HEK293 (cell line): Measurements from ENCODE around the gene CRTAC1.

ENCODE experiments used
- GLIS1 ChIP-seq: fragments of 450-650 bp; formaldehyde crosslinking; IDR thresholded peaks from 2 replicates; pipeline ENCODE4 v1.5.1; 2016; ENCODE audit warnings: missing biosample characterization, missing genetic modification characterization
- HOXD13 ChIP-seq: sonication (generic); formaldehyde crosslinking; IDR thresholded peaks from 2 replicates; pipeline ENCODE4 v1.8.0; 2022; ENCODE audit warnings: missing genetic modification reagents, borderline replicate concordance
- KLF1 ChIP-seq: fragments of 450-650 bp; formaldehyde crosslinking; IDR thresholded peaks from 2 replicates; pipeline ENCODE4 v1.5.1; 2016; ENCODE audit warnings: missing biosample characterization, missing genetic modification characterization
- KLF16 ChIP-seq: fragments of 450-650 bp; formaldehyde crosslinking; IDR thresholded peaks from 2 replicates; pipeline ENCODE4 v1.5.1; 2017; ENCODE audit warnings: missing biosample characterization, missing genetic modification characterization
- KLF17 ChIP-seq: fragments of 450-650 bp; formaldehyde crosslinking; IDR thresholded peaks from 2 replicates; pipeline ENCODE4 v1.5.1; 2016; ENCODE audit warnings: missing biosample characterization, missing genetic modification characterization
- MYNN ChIP-seq: fragments of 450-650 bp; formaldehyde crosslinking; IDR thresholded peaks from 2 replicates; pipeline ENCODE4 v1.5.1; 2016; ENCODE audit warnings: missing biosample characterization, missing genetic modification characterization, borderline replicate concordance
- SCRT2 ChIP-seq: fragments of 450-650 bp; formaldehyde crosslinking; IDR thresholded peaks from 2 replicates; pipeline ENCODE4 v1.5.1; 2016; ENCODE audit warnings: missing biosample characterization, missing genetic modification characterization
- TSHZ1 ChIP-seq: fragments of 450-650 bp; formaldehyde crosslinking; IDR thresholded peaks from 2 replicates; pipeline ENCODE4 v1.5.1; 2016; ENCODE audit warnings: missing biosample characterization, missing genetic modification characterization, borderline replicate concordance
- YY1 ChIP-seq: fragments of 450-650 bp; formaldehyde crosslinking; IDR thresholded peaks from 2 replicates; pipeline ENCODE4 v1.5.1; 2018; ENCODE audit warnings: missing biosample characterization, missing genetic modification characterization
- ZFHX2 ChIP-seq: fragments of 450-650 bp; formaldehyde crosslinking; conservative IDR thresholded peaks from 2 replicates; pipeline ENCODE4 v1.5.1; 2016; ENCODE audit warnings: missing biosample characterization, missing genetic modification characterization
- ZFP37 ChIP-seq: fragments of 450-650 bp; formaldehyde crosslinking; IDR thresholded peaks from 2 replicates; pipeline ENCODE4 v1.5.1; 2016; ENCODE audit warnings: missing biosample characterization, missing genetic modification characterization
- ZNF133 ChIP-seq: fragments of 450-650 bp; formaldehyde crosslinking; IDR thresholded peaks from 2 replicates; pipeline ENCODE4 v1.5.1; 2016; ENCODE audit warnings: missing biosample characterization, missing genetic modification characterization
- ZNF174 ChIP-seq: fragments of 450-650 bp; formaldehyde crosslinking; IDR thresholded peaks from 2 replicates; pipeline ENCODE4 v1.5.0; 2017; ENCODE audit warnings: missing biosample characterization, mild to moderate bottlenecking, missing genetic modification characterization
- ZNF19 ChIP-seq: fragments of 450-650 bp; formaldehyde crosslinking; IDR thresholded peaks from 2 replicates; pipeline ENCODE4; 2016; ENCODE audit warnings: missing biosample characterization, missing genetic modification characterization, low read depth
- ZNF2 ChIP-seq: fragments of 450-650 bp; formaldehyde crosslinking; IDR thresholded peaks from 2 replicates; pipeline ENCODE4 v1.5.1; 2016; ENCODE audit warnings: missing biosample characterization, missing genetic modification characterization
- ZNF221 ChIP-seq: fragments of 450-650 bp; formaldehyde crosslinking; IDR thresholded peaks from 2 replicates; pipeline ENCODE4 v1.5.1; 2017; ENCODE audit warnings: missing biosample characterization, missing genetic modification characterization, borderline replicate concordance
- ZNF248 ChIP-seq: fragments of 450-650 bp; formaldehyde crosslinking; IDR thresholded peaks from 2 replicates; pipeline ENCODE4 v1.5.1; 2017; ENCODE audit warnings: missing biosample characterization, missing genetic modification characterization
- ZNF529 ChIP-seq: fragments of 450-650 bp; formaldehyde crosslinking; IDR thresholded peaks from 2 replicates; pipeline ENCODE4 v1.5.1; 2017; ENCODE audit warnings: missing genetic modification characterization, missing biosample characterization; ENCODE audit not compliant: insufficient replicate concordance
- ZNF558 ChIP-seq: fragments of 450-650 bp; formaldehyde crosslinking; IDR thresholded peaks from 2 replicates; pipeline ENCODE4 v1.5.1; 2016; ENCODE audit warnings: missing biosample characterization, missing genetic modification characterization
- ZNF600 ChIP-seq: fragments of 450-650 bp; formaldehyde crosslinking; IDR thresholded peaks from 2 replicates; pipeline ENCODE4 v1.5.1; 2016; ENCODE audit warnings: missing biosample characterization, missing genetic modification characterization
- ZNF610 ChIP-seq: fragments of 450-650 bp; formaldehyde crosslinking; IDR thresholded peaks from 2 replicates; pipeline ENCODE4 v1.5.1; 2016; ENCODE audit warnings: missing biosample characterization, missing genetic modification characterization, borderline replicate concordance
- ZNF670 ChIP-seq: fragments of 450-650 bp; formaldehyde crosslinking; IDR thresholded peaks from 2 replicates; pipeline ENCODE4 v1.5.1; 2016; ENCODE audit warnings: missing biosample characterization, missing genetic modification characterization, low read depth
- ZNF777 ChIP-seq: fragments of 450-650 bp; formaldehyde crosslinking; IDR thresholded peaks from 2 replicates; pipeline ENCODE4 v1.5.1; 2017; ENCODE audit warnings: missing biosample characterization, missing genetic modification characterization, borderline replicate concordance
- ZNF830 ChIP-seq: fragments of 450-650 bp; IDR thresholded peaks from 2 replicates; pipeline ENCODE4 v1.5.0; 2018; ENCODE audit warnings: missing biosample characterization, missing genetic modification characterization, low read depth, mild to moderate bottlenecking, moderate library complexity
- ZNF837 ChIP-seq: fragments of 450-650 bp; formaldehyde crosslinking; IDR thresholded peaks from 2 replicates; pipeline ENCODE4 v1.5.1; 2016; ENCODE audit warnings: missing biosample characterization, missing genetic modification characterization
- ZNF843 ChIP-seq: fragments of 450-650 bp; formaldehyde crosslinking; IDR thresholded peaks from 2 replicates; pipeline ENCODE4 v1.5.1; 2016; ENCODE audit warnings: missing biosample characterization, missing genetic modification characterization
- ZXDB ChIP-seq: fragments of 450-650 bp; formaldehyde crosslinking; IDR thresholded peaks from 2 replicates; pipeline ENCODE4 v1.5.1; 2016; ENCODE audit warnings: missing biosample characterization, missing genetic modification characterization
- TF ChIP-seq, protein P1 (sequence below): fragments of 450-650 bp; formaldehyde crosslinking; IDR thresholded peaks from 2 replicates; pipeline ENCODE4 v1.5.1; 2016; ENCODE audit warnings: missing biosample characterization, missing genetic modification characterization
- TF ChIP-seq, protein P2 (sequence below): fragments of 450-650 bp; formaldehyde crosslinking; IDR thresholded peaks from 2 replicates; pipeline ENCODE4 v1.5.1; 2016; ENCODE audit warnings: missing biosample characterization, missing genetic modification characterization

CRTAC1 gene

GRCh38 chr10:98006266-98006665, 24.2 kb downstream of the CRTAC1 start (continued):
- no peak for TF ChIP-seq MYNN (tag by site-specific recombination)
- no peak for TF ChIP-seq ZNF248
- no peak for TF ChIP-seq ZXDB (tag by site-specific recombination)
- TF ChIP-seq ZNF837 (tag by site-specific recombination), result no peak
- no peak for TF ChIP-seq HOXD13 (CRISPR knock-in tag)
- no peak for TF ChIP-seq TSHZ1 (tag by site-specific recombination)
- 0 out of 2 replicates have a peak, but pooled peaks have one; percentile 18 for TF ChIP-seq ZFHX2
- no peak for TF ChIP-seq ZNF19 (tag by site-specific recombination)
- TF ChIP-seq SCRT2 (tag by site-specific recombination), result peak; percentile 65; the same call in 1 of the 2 replicates
- TF ChIP-seq, protein P1, sequence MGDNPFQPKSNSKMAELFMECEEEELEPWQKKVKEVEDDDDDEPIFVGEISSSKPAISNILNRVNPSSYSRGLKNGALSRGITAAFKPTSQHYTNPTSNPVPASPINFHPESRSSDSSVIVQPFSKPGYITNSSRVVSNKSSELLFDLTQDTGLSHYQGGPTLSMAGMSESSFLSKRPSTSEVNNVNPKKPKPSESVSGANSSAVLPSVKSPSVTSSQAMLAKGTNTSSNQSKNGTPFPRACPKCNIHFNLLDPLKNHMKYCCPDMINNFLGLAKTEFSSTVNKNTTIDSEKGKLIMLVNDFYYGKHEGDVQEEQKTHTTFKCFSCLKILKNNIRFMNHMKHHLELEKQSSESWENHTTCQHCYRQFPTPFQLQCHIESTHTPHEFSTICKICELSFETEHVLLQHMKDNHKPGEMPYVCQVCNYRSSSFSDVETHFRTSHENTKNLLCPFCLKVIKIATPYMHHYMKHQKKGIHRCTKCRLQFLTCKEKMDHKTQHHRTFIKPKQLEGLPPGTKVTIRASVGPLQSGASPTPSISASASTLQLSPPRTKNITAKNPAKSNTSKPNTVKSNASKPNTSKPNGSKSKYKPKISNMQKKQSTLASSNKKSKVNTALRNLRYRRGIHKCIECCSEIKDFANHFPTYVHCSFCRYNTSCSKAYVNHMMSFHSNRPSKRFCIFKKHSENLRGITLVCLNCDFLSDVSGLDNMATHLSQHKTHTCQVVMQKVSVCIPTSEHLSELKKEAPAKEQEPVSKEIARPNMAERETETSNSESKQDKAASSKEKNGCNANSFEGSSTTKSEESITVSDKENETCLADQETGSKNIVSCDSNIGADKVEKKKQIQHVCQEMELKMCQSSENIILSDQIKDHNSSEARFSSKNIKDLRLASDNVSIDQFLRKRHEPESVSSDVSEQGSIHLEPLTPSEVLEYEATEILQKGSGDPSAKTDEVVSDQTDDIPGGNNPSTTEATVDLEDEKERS, result no peak
- no peak for TF ChIP-seq ZNF843 (tag by site-specific recombination)
- TF ChIP-seq ZNF529 (tag by site-specific recombination), result no peak
- TF ChIP-seq KLF16 (tag by site-specific recombination), result no peak
- TF ChIP-seq YY1, result no peak
- peak; percentile 93 for TF ChIP-seq GLIS1
- TF ChIP-seq ZNF670 (tag by site-specific recombination), result no peak
- no peak for TF ChIP-seq ZNF558 (tag by site-specific recombination)
- TF ChIP-seq ZNF830 (tag by site-specific recombination), result no peak
- TF ChIP-seq ZNF777 (tag by site-specific recombination), result no peak
- TF ChIP-seq KLF17, result peak; percentile 48; the same call in 1 of the 2 replicates
- no peak for TF ChIP-seq ZNF221
- TF ChIP-seq, protein P2, sequence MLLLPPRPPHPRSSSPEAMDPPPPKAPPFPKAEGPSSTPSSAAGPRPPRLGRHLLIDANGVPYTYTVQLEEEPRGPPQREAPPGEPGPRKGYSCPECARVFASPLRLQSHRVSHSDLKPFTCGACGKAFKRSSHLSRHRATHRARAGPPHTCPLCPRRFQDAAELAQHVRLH (tag by site-specific recombination), result no peak
- TF ChIP-seq ZNF174 (tag by site-specific recombination), result no peak
- TF ChIP-seq ZNF600 (tag by site-specific recombination), result peak; percentile 89
- no peak for TF ChIP-seq ZNF2
- no peak for TF ChIP-seq ZNF610 (tag by site-specific recombination)
- TF ChIP-seq ZFP37, result no peak
- peak; percentile 86 for TF ChIP-seq KLF1 (tag by site-specific recombination)
- no peak for TF ChIP-seq ZNF133
